ENCODE data around the gene PLEKHG3.
A peak's percentile ranks its signal among the peaks of the same experiment; 100 is the strongest.

PLEKHG3 gene

DNA sequence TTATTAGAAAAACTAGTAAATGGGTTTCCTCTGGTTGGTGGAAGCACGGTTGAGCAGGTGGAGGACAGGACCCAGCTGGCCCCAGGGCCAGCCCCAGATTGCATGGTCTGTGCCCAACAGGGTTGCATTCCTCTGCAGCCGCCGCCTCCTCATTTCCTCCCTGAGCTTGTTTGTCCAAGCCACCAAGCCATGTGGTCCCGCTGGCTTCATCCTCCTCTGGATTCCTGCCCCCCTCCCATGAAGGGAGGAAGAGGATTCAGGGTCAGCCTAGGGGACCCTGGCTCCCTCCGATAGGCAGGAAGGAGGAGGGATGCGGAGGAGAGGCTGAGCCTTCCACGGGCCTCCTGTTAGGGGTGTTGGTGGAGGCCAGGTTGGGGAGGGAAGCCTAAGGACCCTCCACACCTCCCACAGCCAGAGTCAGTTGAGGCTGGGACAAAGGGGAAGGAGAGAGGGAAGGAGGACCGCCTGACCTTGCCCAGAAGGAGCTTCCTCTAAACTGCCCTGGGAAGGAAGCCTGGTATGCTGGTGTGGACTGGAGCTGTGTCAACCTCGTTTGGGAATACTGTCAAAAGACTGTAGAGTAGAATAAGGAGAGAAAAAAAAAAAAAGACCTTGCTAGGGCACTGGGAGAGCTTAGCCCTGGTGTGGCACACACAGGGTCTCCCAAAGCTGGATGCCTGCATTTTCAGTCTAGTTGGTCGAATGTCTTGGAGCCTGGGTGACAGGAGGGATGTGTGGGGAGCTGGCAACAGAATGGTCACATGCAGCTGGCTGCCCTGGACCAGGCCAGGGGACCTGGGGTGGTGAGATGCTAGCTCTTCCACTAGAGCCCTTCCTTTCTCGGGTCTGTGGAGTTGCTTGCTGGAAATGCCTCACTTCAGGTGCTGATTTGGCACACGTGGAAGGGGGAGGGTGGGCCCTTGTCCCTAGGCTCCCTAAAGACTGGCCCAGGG is 42.4 kb downstream of the PLEKHG3 start:
- in situ Hi-C loops (cut with HindIII; ENCODE audit: low sequenced_read_pairs): no loop called here
- TF ChIP-seq, protein P1, sequence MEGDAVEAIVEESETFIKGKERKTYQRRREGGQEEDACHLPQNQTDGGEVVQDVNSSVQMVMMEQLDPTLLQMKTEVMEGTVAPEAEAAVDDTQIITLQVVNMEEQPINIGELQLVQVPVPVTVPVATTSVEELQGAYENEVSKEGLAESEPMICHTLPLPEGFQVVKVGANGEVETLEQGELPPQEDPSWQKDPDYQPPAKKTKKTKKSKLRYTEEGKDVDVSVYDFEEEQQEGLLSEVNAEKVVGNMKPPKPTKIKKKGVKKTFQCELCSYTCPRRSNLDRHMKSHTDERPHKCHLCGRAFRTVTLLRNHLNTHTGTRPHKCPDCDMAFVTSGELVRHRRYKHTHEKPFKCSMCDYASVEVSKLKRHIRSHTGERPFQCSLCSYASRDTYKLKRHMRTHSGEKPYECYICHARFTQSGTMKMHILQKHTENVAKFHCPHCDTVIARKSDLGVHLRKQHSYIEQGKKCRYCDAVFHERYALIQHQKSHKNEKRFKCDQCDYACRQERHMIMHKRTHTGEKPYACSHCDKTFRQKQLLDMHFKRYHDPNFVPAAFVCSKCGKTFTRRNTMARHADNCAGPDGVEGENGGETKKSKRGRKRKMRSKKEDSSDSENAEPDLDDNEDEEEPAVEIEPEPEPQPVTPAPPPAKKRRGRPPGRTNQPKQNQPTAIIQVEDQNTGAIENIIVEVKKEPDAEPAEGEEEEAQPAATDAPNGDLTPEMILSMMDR (IDR thresholded peaks at IDR 0.05; ENCODE audit: low read depth, low read length): no peak
- H3K4me3 ChIP-seq (ENCODE audit: low read depth, low read length): no peak overlapping the region
- peak; percentile 30 for DNase-seq (ENCODE audit: low read depth, low spot score)

DNA sequence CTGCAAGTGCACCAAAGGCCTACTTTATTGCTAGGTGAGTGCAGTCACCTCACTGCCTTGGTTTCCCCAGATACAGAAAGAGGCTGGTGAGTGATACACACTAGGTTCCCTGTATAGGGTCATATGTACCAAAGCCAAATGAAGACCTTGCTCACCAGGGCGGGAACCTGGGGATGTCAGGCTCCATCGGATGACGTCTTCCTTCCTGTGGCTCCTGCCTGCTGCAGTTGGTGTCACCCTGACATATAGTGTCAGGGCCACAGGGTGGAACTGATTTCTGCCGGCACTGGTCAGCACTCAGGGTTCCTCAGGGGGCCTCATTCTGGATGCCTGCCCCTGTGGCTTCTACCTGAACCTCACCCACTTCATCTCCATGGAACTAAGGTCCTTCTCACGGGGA is 43.1 kb downstream of the PLEKHG3 start:
- in situ Hi-C loops (cut with HindIII; ENCODE audit: low sequenced_read_pairs): no loop called here
- DNase-seq (ENCODE audit: low read depth, low spot score): no peak
- H3K4me3 ChIP-seq (ENCODE audit: low read depth, low read length): no peak overlapping the region
- TF ChIP-seq, protein P1 (IDR thresholded peaks at IDR 0.05; ENCODE audit: low read depth, low read length): no peak

DNA sequence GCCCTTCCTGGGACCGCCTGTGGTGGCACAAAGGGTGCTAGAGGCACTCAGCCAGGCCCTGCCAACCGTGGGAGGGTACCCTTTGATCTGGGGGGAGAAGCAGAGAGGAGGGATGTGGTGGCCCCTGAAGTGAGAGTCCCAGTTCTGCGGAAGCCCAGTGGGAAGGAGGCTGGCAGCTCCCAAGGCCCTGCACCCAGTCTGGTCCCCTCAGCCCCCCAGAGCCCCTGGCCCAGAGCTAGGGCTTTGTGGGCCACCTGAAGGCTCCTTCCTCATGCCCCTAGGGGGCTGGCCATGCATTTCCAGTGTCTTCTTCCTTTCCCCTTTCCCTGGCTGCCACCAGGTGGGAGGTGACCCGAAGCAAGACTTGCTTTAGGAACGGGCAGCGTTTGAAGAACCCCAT is 44.3 kb downstream of the PLEKHG3 start:
- in situ Hi-C loops (cut with HindIII; ENCODE audit: low sequenced_read_pairs): no loop called here
- no peak overlapping the region for H3K4me3 ChIP-seq (ENCODE audit: low read depth, low read length)
- TF ChIP-seq, protein P1 (IDR thresholded peaks at IDR 0.05; ENCODE audit: low read depth, low read length): no peak
- DNase-seq (ENCODE audit: low read depth, low spot score): no peak

DNA sequence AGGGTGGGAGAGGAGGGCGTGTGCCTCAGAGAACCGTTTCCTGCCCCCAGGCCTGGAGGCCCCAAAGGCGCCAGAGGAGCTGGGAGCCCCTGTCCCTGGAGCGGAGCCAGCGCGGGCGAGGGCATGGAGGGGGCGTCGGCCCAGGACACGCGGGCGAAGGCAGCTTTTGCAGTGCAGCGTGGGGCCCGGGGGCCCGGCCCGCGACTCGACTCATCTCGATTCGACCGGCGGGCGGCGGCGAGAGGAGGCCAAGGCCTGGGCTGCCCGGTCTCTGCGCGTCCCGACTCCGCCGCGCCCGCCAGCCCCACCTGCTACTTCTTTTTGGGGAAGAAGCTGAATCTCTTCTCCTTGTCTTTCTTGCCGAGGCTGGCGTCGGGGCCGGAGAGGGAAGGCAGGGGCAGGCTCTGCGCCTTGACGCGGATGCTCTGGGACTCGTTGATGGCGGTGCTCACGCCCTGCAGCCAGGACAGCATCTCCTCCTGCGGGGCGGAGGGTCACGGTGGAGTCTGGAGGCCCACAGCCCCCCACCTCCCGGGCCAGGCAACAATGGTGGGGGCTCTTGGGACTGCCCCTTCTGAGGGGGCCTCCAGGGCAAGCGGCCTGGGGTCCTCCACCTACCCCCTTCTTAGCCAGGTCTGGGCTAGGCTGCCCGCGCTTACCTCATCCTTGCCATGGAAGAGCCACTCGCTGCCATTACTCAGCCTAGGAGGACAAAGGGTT is 44.9 kb downstream of the PLEKHG3 start:
- in situ Hi-C loops (cut with HindIII; ENCODE audit: low sequenced_read_pairs): no loop called here
- TF ChIP-seq, protein P1 (IDR thresholded peaks at IDR 0.05; ENCODE audit: low read depth, low read length): no peak
- no peak overlapping the region for H3K4me3 ChIP-seq (ENCODE audit: low read depth, low read length)
- DNase-seq (ENCODE audit: low read depth, low spot score): no peak

DNA sequence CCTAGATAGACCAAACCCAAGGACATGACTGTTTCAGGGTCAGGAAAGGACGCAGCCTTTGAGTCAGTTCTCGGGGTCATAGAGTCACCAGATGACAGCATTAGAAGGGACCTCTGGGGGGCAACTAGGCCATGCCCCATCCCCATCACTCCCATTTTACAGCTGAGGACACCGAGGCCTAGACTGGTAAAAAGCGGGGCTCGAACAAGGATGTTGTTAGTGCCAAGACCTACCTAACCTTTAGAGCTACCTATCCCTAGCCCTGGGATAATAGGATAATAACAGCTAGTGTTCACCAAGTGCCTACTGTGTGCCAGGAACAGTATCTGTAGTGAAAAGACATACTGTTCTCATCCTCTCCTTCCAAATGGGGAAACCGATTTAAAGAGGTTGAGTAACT is 48.7 kb downstream of the PLEKHG3 start:
- TF ChIP-seq, protein P1 (IDR thresholded peaks at IDR 0.05; ENCODE audit: low read depth, low read length): no peak
- no peak for DNase-seq (ENCODE audit: low read depth, low spot score)
- in situ Hi-C loops (cut with HindIII; ENCODE audit: low sequenced_read_pairs): no loop called here
- no peak overlapping the region for H3K4me3 ChIP-seq (ENCODE audit: low read depth, low read length)

DNA sequence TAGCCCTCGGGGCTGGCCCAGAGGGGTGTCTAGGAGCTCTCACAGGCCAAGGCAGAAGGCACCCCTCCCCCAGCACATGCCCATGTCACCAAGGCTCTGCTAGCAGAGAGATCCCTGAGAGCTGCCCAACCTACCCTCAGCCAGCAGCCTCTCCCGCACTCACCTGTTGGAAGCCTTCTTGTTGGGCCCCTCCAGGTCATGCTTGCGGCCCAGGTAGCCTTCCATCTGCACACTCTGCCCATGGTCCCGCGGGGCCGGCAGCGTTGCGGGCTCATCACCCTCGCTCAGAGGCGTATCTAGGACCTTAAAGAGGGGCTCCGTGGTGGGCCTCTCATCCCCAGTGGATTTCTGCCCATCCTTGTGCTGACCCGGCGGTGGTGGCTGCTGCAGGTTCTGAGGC is 49.1 kb downstream of the PLEKHG3 start:
- no peak overlapping the region for H3K4me3 ChIP-seq (ENCODE audit: low read depth, low read length)
- DNase-seq (ENCODE audit: low read depth, low spot score): no peak
- in situ Hi-C loops (cut with HindIII; ENCODE audit: low sequenced_read_pairs): no loop called here
- TF ChIP-seq, protein P1 (IDR thresholded peaks at IDR 0.05; ENCODE audit: low read depth, low read length): no peak
